Esophagus muscularis mucosa (tissue), 4 donors: ENCODE measurements around the gene CAMTA1. TPM values are rescaled to one million over a fixed set of nuclear protein-coding genes. Genes with fewer than 3 reads are reported as not detected.

ENCODE experiments used
- DNase-seq: peaks from one replicate; pipeline ENCODE4 v3.0.0-alpha.2; 2017; ENCODE audit errors: extremely low spot score
- H3K27ac ChIP-seq, 4 donors: fragments of 200-600 bp; sonication (generic); replicated peaks in 1 of 4; 1 replicate in 3 of 4; 2 replicates in 1 of 4; pipeline ENCODE4 v1.5.1; 2016 to 2019; ENCODE audit warnings: mild to moderate bottlenecking in 1 of 4
- H3K27me3 ChIP-seq, 4 donors: fragments of 200-600 bp; sonication (generic); one replicate each; pipeline versions ENCODE4 v1.5.1 to v1.6.0; 2016 to 2019
- H3K36me3 ChIP-seq, 4 donors: fragments of 200-600 bp; sonication (generic); one replicate each; pipeline ENCODE4 v1.5.1; 2016 to 2019
- H3K4me1 ChIP-seq, 4 donors: fragments of 200-600 bp; sonication (generic); one replicate each; pipeline ENCODE4 v1.5.1; 2016 to 2019
- H3K4me3 ChIP-seq, 4 donors: fragments of 200-600 bp; sonication (generic); 1 replicate in 2 of 4; 2 replicates in 2 of 4; pipeline ENCODE4 v1.5.1; 2016 to 2019; ENCODE audit warnings: mild to moderate bottlenecking in 4 of 4, moderate library complexity in 1 of 4
- H3K9me3 ChIP-seq, 4 donors: fragments of 200-600 bp; sonication (generic); 1 replicate in 3 of 4; 2 replicates in 1 of 4; pipeline ENCODE4 v1.5.1; 2016 to 2019
- CTCF ChIP-seq, 3 experiments: fragments of 200-600 bp in 2 of 3; fragments of 450-650 bp in 1 of 3; sonication (generic) in 2 of 3; IDR thresholded peaks; one replicate each; pipeline ENCODE4 v1.5.1; 2017 to 2019; ENCODE audit warnings: antibody characterized with exemption in 3 of 3, mild to moderate bottlenecking in 2 of 3, moderate library complexity in 1 of 3
- EP300 ChIP-seq: sonication (generic); formaldehyde crosslinking; IDR thresholded peaks from one replicate; pipeline ENCODE4 v1.6.1; 2017; ENCODE audit warnings: antibody characterized with exemption
- POLR2A ChIP-seq: fragments of 450-650 bp; IDR thresholded peaks from one replicate; pipeline ENCODE4 v1.6.1; 2017; ENCODE audit warnings: antibody characterized with exemption, moderate library complexity, mild to moderate bottlenecking, low read depth
- POLR2AphosphoS5 ChIP-seq, 2 donors: sonication (generic); formaldehyde crosslinking; IDR thresholded peaks; one replicate each; pipeline ENCODE4 v1.6.1; 2017; ENCODE audit warnings: antibody characterized with exemption in 2 of 2
- WGBS: methylation state at CpG from one replicate; pipeline ENCODE4 v1.1.5; 2018; 5-methylcytosine and 5-hydroxymethylcytosine counted together
- intact Hi-C: fragments of 100-400 bp; cut with DNase I; formaldehyde crosslinking; loops from one replicate; pipeline ENCODE4 v1.15.1; 2023
- total RNA-seq, 4 donors: library from RNA; depleted of rRNA; stranded (reverse); fragments of >200 nt; gene quantifications; one replicate each; pipeline versions ENCODE4 v1.1.0 to v1.2.1, GENCODE V29; 2016

Gene CAMTA1
- total RNA-seq, 4 donors from 2014 or later: 109 to 226 (median 139) TPM

- H3K27ac ChIP-seq: no peak overlapping the region
- DNase-seq: no peak
- H3K27me3 ChIP-seq: peaks cover 0 to 72% (median 0%) of the 10 kb centered on the region in 4 donors
- H3K4me1 ChIP-seq: peaks cover 0 to 5% (median 1%) of the 10 kb centered on the region in 4 donors
- intact Hi-C loops: no loop called here
- WGBS: 82% methylated on average over 12 of the region's 15 CpGs
- no peaks in the 10 kb centered on the region for H3K36me3 ChIP-seq
- no peak overlapping the region for H3K4me3 ChIP-seq
- no peak for TF ChIP-seq CTCF (IDR thresholded peaks at IDR 0.05)
- no peak for TF ChIP-seq EP300
- TF ChIP-seq POLR2A: no peak
- no peak for TF ChIP-seq POLR2AphosphoS5 (IDR thresholded peaks at IDR 0.05)
- H3K9me3 ChIP-seq: peaks cover 0 to 6% (median 3%) of the 10 kb centered on the region in 4 donors
Observed at GRCh38 chr1:7174980-7175906, 390.0 kb downstream of the CAMTA1 start.

DNA sequence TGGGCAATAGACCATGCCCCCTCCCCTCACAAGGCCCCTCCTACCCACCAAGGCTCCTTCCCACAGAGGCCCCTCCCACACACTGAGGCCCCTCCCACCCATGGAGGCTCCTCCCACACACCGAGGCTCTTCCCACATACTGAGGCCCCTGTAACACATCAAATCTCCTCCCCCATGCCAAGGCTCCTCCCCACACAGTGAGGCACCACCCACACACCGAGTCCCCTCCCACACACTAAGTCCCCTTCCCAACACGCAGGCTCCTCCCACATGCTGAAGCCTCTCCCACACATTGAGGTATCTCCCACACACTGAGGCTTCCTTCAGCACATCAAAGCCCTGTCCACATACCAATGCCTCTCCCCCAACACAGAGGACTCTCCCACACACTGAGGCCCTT lies 391.8 kb downstream of the CAMTA1 start:
- Histone ChIP-seq H3K9me3 (peaks cover 0 to 19% (median 15%) of the 10 kb centered on the region in 4 donors), H3K4me1 (peaks cover 0 to 5% (median 1%) of the 10 kb centered on the region in 4 donors), H3K27me3 (peaks cover 0 to 67% (median 0%) of the 10 kb centered on the region in 4 donors), H3K27ac (no peak overlapping the region), H3K4me3 (no peak overlapping the region), H3K36me3 (no peaks in the 10 kb centered on the region)
- TF ChIP-seq CTCF (IDR thresholded peaks at IDR 0.05) (no peak), POLR2AphosphoS5 (IDR thresholded peaks at IDR 0.05) (no peak), EP300 (no peak), POLR2A (no peak)
- intact Hi-C loops: no loop called here
- 91% methylated on average over 3 of the region's 3 CpGs for whole genome bisulfite sequencing
- peak; percentile 26 for DNase-seq

DNA sequence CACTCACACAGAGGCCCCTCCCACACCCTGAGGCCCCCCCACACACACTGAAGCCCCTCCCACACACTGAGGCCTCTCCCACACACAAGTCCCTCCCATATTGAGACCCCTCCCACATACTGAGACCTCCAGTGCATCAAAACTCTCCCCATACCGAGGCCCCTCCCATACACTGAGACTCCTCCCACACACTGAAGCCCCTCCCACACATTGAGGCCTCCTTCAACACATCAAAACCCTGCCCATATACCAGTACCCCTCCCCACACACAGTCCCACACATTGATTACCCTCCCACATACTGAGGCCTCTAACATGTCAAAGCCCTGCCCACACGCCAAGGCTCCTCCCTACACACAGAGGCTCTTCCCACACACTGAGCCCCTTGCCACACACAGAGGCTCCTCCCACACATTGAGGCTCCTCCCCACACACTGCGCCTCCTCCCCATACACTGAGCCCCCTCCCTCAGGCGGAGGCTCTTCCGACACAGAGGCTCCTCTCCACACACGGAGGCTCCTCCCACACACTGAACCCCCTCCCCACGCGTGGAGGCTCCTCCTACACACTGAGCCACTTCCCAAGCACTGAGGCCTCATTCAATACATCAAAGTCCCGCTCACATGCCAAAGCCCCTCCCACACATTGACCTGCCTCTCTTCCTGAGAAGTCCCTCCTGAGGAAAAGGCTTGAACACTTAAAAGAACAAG lies 392.3 kb downstream of the CAMTA1 start:
- H3K36me3 ChIP-seq: no peaks in the 10 kb centered on the region
- no peak overlapping the region for H3K27ac ChIP-seq
- intact Hi-C loops: no loop called here
- H3K4me3 ChIP-seq: no peak overlapping the region
- peaks cover 0 to 65% (median 0%) of the 10 kb centered on the region in 4 donors for H3K27me3 ChIP-seq
- peaks cover 0 to 19% (median 15%) of the 10 kb centered on the region in 4 donors for H3K9me3 ChIP-seq
- 63% methylated on average over 9 of the region's 9 CpGs for WGBS
- TF ChIP-seq POLR2A (no peak), POLR2AphosphoS5 (IDR thresholded peaks at IDR 0.05) (no peak), CTCF (IDR thresholded peaks at IDR 0.05) (no peak)
- peak; percentile 42 for DNase-seq
- peaks cover 0 to 3% (median 1%) of the 10 kb centered on the region in 4 donors for H3K4me1 ChIP-seq

GRCh38 chr1:7178336-7178735 lies 393.1 kb downstream of the CAMTA1 start:
- Histone ChIP-seq H3K27me3 (peaks cover 0 to 65% (median 0%) of the 10 kb centered on the region in 4 donors), H3K4me3 (no peak overlapping the region), H3K4me1 (no peaks in the 10 kb centered on the region), H3K27ac (no peak overlapping the region), H3K36me3 (no peaks in the 10 kb centered on the region), H3K9me3 (peaks cover 0 to 19% (median 15%) of the 10 kb centered on the region in 4 donors)
- DNase-seq: peak; percentile 68
- WGBS: 79% methylated on average over 4 of the region's 4 CpGs
- intact Hi-C loops: no loop called here
- TF ChIP-seq CTCF (IDR thresholded peaks at IDR 0.05) (no peak), POLR2A (no peak), POLR2AphosphoS5 (IDR thresholded peaks at IDR 0.05) (no peak), EP300 (no peak)
